Stimulated activated CD8-positive, alpha-beta memory T cell treated with anti-CD3 and anti-CD28 coated beads, Interleukin-15, amount 100 ng/mL, for 1 hour (primary cell): ENCODE measurements around the gene SLC5A1.
"Not testable (repeated sequence)": the region's sequence is repeated elsewhere in the genome, so short reads cannot be mapped to it uniquely, and the experiment has no call there.

Experiments
- DNase-seq: peaks from one replicate; pipeline ENCODE4 v3.0.0-alpha.2; 2020; ENCODE audit warnings: low read depth

The SLC5A1 gene

DNA sequence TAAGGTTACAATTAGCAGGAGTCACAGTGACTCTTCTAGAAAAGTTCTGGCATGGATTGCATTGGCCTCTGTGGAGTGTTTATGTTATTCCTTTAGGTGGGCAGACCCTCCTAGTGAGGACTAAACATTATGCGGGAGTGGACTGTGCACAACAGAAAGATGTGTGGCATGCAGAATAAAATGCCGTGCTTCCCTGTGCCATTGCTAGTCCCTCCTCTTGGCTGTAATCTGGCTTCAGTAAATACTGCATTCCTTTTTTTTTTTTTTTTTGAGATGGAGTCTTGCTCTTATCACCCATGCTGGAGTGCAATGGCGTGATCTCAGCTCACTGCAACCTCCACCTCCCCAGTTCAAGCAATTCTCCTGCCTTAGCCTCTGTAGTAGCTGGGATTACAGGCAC is 45.0 kb downstream of the SLC5A1 start:
- no peak for DNase-seq

DNA sequence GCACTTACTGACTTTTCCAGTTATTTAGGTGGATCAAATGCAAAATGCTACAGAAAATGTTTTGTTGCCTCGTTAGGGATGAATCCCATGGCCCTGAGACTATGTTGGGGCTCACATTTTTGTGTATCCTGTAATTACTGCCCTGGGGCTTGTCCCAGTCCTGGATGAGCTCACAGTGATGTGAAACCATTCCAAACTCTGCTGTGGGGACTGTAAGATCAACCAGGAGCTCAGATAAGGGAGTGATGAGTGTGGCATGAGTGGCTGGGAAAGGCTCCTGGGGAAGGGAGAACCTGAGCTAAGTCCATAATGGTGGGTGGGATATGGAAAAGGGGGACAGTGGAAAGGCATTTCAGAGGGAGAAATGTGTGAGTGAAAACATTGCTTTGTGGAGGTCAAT is 54.0 kb downstream of the SLC5A1 start:
- DNase-seq = no peak

DNA sequence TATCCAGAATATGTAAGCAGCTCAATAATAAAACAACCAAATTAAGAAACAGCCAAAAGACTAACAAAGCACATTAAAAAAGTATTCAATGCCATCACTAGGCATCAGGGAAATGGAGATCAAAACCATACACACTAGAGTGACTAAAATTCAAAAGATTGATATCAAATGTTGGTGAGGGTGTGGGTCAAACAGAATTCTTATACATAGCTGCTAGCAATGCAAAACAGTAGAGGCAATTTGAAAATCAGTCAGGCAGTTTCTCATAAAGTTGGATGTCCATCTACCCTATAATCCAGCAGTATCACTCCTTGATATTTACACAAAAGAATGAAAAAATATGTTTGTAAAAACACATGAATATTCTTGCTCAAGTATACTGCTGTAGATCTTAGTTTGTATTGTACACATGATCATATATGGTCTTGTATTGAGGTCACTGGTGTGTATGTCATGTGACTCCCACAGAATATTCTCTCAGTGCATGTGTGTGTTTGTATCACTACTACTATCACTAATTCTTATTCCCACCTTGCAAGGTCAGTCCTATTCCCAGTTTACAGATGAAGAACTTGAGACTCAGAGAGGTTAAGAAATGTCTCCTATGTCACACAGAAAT is 54.9 kb downstream of the SLC5A1 start:
- no peak for DNase-seq

DNA sequence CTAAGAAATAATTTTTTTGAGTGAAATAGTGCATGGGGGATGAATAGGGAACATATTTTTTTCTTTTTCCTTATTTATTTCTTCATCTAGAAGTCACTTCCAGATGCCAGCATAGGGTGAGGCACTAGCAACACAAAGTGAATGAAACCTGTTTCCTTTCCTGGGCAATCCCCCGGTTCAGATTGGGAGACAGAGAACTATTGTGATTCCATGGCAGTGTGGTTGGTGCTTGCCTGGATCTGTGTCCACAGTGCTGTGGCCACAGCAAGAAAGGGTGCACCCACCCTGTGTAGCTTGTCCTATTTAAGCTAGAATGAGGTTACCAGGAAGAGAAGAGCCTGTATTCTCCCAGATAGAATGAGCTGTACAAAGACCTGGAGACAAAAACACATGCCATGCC is 57.6 kb downstream of the SLC5A1 start:
- no peak for DNase-seq

DNA sequence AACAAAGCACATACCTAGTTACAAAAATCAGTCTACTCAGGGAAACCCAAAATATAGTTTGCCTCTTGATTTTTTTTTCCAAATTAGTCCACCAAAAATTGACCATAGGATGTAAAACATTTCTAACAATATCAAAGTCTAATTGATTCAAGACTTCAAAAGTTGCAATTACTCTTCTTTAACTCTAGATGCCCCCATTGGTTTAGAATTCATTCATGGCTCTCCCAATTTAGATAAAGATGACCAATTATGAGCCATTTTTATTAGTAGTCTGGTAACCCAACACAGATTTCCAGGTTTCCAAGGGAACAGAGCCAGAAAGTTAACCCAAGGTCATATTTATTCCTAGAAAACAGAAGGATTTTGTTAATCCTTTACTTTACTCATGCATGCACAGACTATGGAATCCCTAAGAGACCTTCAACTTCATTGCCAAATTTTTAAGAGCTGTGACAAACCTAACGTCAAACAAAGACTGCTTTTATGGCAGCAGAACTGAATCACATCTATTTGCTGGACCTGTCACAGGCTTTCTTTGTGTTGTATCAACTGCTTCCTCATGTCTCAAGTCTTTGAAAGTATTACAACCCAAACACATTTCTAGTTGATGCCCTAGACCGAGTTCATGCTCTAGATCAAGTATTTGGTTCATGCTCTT is 60.7 kb downstream of the SLC5A1 start:
- no peak for DNase-seq

DNA sequence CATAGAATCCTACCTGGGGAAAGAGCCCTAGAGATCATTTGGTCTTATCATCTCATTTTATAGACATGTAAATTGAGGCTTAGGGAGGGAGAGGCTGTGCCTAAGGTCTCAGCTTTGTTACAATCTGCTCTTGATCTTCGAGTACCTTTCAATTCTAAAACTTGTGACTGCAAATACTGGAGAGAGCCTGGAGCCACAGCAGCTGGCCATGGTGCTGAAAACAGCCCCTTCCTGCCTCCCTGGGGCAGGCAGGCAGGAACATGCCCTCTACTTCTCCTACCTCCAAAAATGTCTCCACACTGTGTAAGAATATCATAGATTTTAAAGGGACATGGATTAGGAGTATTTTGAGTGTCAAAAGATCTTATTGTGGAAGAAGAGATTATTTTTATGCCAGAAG is 63.9 kb downstream of the SLC5A1 start:
- no peak for DNase-seq

DNA sequence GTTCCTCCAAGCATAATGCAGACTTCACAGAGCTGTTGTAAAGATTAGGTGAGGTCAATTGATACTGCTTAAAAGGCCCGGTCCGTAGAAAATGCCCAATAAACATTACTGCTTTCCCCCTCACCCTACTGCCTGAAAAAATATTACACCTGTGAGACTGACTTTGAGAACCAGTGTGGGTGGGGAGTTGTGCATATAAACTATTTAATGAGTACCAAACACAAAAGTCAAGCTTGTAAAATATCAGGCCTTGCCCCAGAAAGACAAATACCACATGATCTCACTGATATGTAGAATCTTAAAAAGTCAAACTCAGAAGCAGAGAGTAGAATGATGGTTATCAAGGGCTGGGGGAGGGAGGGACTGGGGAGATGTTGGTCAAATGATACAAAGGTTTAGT is 69.3 kb downstream of the SLC5A1 start:
- no peak for DNase-seq

DNA sequence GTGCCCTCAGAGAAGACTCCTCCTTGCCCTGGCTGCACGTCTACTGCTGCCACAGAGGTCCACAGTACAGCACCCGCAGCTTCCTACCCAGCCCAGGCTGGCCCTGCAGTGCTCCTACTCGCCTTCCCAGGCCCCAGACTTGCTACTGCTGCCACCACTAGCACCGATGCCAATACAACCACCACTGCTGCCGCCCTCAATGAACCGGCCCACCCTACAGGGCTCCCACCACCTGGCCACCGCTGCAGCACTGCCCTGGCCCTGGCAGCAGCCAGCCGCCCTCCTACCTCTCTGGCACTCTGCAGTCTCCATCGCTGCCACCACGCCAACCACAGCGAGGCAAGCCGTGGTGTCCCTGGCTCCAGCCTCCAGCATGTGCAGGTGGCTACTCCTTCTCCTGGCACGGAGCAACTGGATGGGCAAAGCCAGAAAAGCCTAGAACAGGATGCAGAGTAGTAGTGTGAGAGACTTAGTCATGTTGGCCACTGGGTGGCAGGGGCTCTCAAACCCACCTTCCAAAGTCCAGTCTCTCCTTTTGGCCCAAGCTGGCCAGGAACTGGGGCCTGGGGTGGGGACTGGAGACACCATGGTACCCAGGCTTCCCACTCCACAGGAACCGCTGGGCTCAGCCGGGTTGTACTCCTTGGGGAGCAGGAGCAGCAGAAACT is 76.6 kb downstream of the SLC5A1 start:
- no peak for DNase-seq

DNA sequence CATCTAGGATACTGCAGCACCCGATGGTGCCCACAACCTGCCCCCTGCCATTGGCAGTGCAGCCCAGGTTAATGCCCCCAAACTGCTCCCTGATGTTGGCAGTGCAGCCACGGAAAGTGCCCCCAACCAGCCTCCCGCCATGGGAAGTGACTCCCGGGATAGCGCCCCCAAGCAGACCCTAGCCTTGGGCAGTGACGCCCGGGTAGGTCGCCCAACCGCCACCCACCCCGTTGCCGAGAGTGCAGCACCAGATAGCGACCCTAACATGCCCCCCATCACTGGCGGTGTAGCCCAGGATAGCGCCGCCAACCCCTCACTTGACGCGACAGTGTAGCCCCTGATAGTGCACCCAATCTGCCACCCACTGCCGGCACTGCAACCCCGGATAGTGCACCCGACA is 77.5 kb downstream of the SLC5A1 start:
- DNase-seq = no peak

DNA sequence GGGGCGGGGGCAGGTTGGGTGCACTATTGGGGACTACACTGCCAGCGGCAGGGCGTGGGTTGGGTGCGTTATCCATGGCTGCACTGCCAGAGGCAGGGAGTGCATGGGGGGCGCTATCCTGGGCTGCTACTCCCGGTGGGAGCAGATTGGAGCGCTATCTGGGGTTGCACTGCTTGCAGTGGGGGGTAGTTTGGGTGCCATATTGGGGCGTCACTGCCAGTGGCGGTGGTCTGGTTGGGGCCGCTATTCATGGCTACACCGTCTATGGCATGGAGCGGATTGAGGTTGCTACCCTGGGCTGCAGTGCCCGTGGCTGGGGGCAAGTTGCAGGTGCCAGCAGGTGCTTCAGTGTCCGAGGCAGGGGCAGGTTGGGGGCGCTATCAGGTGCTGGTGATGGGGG is 79.8 kb downstream of the SLC5A1 start:
- no peak for DNase-seq

DNA sequence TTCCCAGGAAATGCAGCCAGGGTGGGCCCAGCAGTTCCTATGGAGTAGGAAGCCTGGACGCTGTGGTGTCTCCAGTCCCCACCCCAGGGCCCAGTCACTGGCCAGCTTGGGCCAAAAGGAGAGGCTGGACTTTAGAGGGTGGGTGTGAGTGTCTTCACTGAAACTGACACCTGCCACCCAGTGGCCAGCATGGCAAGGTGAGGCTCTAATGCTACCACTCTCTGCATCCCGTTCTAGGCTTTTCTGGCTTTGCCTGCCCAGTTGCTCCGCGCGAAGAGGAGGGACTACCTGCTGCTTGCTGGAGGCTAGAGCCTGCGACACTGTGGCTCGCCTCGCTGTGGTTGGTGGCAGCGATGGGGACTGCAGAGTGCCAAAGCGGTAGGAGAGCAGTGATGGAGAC is 80.6 kb downstream of the SLC5A1 start:
- DNase-seq = no peak

DNA sequence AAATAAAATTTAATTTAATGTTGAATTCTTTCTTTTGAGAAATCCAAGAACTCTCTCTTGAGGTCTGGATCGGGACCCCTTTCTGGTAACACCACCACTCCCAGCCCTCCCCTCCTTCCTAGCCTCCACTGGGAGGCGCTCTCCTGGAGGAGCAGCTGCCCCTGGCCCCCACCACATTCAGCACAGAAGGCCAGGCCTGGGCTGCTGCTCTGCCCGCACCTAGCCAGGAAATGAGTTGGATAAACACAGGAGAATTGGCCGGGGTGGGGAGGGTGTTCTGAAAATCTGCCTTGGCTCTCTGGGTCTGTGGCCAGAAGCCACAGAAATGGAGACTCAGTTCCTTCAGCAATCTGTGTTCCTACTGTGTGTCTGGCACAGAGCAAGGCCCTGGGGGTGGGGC is 84.8 kb downstream of the SLC5A1 start:
- DNase-seq = no peak

DNA sequence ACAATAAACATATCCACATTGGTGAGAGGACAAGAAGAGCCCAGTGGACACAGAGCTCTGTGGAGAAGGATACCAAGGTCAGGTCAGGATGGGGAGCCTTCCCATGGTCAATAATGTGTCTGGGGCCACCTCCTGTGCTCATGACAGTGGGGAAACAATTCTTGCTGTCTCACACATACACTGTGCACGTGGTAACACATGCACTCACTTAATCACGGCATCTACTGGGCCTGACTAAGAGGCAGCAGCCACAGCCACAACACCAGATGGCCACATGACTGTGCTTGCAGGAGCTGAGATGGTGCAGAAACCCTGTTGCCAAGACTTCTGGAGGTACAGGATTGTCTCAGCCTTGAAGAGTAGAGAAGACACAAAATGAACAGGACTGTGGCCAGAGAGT is 87.4 kb downstream of the SLC5A1 start:
- DNase-seq = no peak

DNA sequence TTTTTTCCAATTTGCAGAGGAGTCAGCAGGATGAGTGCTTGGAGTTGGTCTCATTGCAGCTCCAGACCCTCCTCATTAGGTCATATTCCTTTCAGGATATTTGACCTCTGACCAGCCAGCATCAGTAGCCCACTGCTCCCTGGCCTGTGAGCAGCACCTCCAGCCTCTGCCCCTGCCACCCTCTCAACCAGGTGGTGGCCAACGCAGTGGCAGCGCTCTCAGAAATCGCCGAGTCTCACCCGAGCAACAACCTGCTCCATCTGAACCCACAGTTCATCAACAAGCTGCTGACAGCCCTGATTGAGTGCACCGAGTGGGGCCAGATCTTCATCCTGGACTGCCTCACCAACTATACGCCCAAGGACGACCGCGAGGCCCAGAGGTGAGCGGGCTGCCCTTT is 89.1 kb downstream of the SLC5A1 start:
- DNase-seq = no peak

DNA sequence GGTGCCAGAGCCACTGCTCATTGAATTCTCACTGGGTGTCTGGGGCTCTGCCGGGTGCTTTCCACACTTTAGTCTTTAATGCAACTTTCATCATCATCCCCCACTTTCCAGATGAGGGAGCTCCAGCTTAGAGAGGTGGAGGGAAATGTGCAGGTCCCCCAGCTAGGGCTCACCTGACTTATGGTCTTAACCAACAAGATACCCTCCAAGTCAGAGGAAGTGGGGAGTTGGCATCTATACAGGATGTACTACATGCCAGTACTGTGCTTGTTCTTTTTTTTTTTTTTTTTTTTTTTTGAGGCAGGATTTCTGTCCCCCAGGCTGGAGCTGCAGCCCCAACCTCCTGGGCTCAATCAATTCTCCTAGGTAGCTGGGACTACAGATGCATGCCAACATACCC is 89.7 kb downstream of the SLC5A1 start:
- DNase-seq = no peak

DNA sequence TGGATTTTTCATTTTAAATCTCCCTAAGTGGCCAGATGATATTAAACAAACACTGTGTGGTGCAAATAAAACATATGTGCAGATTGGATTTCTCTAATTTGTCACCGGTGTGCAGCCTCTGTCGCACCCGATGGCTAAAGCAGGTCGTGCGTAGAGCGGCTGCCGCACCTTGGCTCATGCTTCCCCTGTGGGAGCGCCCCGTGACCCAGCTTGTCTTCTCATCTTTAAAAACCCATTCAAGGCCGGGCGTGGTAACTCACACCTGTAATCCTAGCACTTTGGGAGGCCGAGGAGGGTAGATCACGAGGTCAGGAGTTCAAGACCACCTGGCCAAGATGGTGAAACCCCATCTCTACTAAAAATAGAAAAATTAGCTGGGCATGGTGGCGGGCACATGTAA is 91.7 kb downstream of the SLC5A1 start:
- DNase-seq = not testable (repeated sequence)

DNA sequence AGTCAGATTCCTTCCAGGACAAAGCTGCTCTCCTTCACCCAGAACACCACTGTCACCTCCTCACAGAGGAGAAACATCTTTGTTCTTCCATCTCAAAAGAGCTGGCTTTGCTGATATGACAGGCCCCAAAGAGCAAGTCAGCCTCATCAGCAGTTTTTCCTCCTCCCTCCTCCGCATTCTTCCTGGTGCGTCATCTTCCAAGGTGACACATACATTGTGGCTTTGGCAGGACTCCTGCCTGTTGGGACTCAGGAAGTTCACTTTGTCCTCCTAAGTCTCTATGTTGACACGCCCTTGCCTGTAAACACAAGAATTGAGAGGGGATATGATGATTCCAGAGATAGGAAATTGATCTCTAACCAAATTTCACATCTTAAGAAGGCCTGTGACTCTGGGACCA is 92.9 kb downstream of the SLC5A1 start:
- not testable (repeated sequence) for DNase-seq

DNA sequence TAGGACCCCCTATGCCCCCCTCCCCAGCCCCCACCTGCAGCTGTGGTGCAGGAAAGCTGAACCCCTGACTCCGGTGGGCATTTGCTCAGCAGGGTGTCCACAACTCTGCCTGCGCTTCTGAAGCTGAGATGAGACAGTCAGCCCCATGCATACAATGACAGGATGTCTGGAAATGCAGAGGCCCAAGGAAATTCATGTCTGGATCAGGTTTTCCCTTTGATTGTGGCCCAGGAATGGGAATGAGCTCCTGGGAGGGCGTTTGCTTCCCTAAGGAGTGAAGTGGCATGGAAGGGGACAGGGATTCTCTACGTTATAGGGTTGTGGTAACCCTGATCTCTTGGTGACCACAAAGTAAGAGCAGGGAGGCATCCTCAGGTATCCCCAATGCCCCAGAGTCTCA is 93.8 kb downstream of the SLC5A1 start:
- DNase-seq = not testable (repeated sequence)

DNA sequence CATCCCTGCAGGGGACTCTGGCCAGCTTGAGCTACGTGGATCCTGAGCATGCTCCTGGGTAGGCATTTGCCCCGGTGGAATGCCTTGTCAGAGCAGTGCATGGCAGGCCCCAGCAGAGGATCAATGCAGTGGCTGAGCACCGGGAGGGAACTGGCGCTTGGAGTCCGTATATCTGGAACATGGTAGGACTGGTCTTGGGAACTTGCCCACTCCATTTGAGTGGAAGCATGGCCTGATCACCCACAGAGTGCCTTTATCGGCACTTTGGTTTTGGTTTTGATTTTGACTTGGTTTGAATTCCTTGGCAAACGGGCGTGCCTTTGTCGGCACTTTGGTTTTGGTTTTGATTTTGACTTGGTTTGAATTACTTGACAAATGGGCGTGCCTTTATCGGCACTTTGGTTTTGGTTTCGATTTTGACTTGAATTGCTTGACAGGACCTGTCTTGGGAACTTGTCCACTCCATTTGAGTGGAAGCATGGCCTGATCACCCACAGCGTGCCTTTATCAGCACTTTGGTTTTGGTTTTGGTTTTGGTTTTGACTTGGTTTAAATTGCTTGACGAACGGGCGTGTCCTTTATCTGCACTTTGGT is 94.8 kb downstream of the SLC5A1 start:
- DNase-seq = peak; percentile 19

DNA sequence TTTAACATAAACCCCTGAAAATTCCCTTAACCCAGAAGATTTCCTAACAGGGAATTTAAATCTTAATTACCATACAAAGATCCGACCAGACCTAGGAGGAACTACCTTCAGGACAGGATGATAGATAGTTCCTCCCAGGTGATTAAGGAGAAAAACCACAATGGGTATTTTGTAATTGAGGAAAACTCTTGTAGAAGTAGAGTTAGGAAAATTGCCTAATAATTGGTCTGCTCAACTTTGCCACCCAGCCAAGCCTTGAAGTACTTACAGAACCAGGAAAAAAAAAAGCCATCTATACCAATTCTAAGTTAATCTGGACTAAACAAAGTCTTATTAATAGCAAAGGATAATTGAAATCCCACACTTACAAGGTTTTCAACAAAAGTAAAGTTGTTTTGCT is 95.5 kb downstream of the SLC5A1 start:
- DNase-seq = not testable (repeated sequence)

DNA sequence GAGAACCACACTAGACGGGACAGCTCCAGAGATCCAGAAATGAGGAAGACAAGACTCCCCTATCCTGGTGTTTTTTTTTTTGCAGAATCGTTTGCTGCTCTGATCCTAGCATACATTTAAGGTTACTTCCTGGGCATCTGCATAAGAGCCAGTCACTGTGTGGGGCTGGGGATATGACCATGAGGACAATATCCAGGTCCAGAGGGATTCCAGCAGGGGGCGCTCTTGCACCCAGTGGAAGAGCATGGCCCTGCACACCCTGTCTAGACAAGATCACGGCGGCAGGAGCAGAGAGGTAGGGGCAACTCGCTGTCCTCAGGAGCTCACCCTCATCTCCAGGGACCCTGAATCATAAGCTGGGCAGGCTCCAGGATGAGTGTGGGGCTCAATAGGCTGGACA is 97.6 kb downstream of the SLC5A1 start:
- not testable (repeated sequence) for DNase-seq

DNA sequence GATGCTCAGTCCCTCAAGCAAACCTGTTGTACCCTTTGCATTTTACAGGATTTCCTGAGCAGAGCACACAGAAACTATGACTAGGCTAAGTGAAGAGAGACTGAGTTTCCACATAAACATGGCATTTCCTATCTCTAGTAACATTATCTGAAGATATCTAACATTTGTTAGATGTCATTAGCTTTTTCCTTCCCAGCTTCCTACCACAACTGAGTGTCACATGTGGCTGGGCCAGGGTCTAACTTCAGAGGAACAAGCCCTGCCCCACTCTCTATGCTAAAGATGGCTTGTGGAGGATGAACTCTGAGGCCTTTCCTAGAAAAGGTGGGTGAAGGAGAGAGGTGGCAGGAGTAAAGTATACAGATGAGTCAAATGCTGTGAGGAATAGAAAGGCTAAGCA is 99.5 kb downstream of the SLC5A1 start:
- DNase-seq = no peak
